OCI-LY1 (cell line): ENCODE data around the gene MAPK8IP3.
A peak's percentile ranks its signal among the peaks of the same experiment; 100 is the strongest.
"Not testable (repeated sequence)": the region's sequence is repeated elsewhere in the genome, so short reads cannot be mapped to it uniquely, and the experiment has no call there.

Experiments used
- H2AFZ ChIP-seq: fragments of 200-600 bp; sonication (generic), shearing (Covaris generic); 2 replicates; pipeline ENCODE4 v1.6.0; 2014; ENCODE audit warnings: antibody characterized with exemption, mild to moderate bottlenecking, low read length
- H3F3A ChIP-seq: fragments of 200-600 bp; sonication (generic), shearing (Covaris generic); 2 replicates; pipeline ENCODE4 v1.6.0; 2014; ENCODE audit warnings: mild to moderate bottlenecking, antibody characterized with exemption, low read length, moderate library complexity; ENCODE audit not compliant: insufficient read depth
- H3K27ac ChIP-seq: fragments of 200-600 bp; sonication (generic); 2 replicates; pipeline ENCODE4 v1.5.1; 2014; ENCODE audit warnings: low read length, mixed run types, mild to moderate bottlenecking, low read depth; ENCODE audit not compliant: poor library complexity, severe bottlenecking
- H3K27me3 ChIP-seq: fragments of 200-600 bp; sonication (generic); 2 replicates; pipeline ENCODE4 v1.6.0; 2014; ENCODE audit warnings: antibody characterized with exemption, mild to moderate bottlenecking, low read length, moderate library complexity; ENCODE audit not compliant: insufficient read depth
- H3K36me3 ChIP-seq: fragments of 200-600 bp; sonication (generic); 2 replicates; pipeline ENCODE4 v1.6.1; 2014; ENCODE audit warnings: mild to moderate bottlenecking, antibody characterized with exemption, low read length, moderate library complexity, mixed read lengths; ENCODE audit not compliant: insufficient read depth
- H3K4me1 ChIP-seq: fragments of 200-600 bp; sonication (generic); 2 replicates; pipeline ENCODE4 v1.5.1; 2014; ENCODE audit warnings: mild to moderate bottlenecking, low read length, moderate library complexity; ENCODE audit not compliant: insufficient read depth, severe bottlenecking
- H3K4me2 ChIP-seq: fragments of 200-600 bp; sonication (generic), shearing (Covaris generic); 2 replicates; pipeline ENCODE4 v1.6.1; 2014; ENCODE audit warnings: low read length
- H3K4me3 ChIP-seq: fragments of 200-600 bp; sonication (generic); 2 replicates; pipeline ENCODE4 v1.5.1; 2014; ENCODE audit warnings: low read length, low read depth, mild to moderate bottlenecking, mixed read lengths; ENCODE audit not compliant: poor library complexity, severe bottlenecking
- H3K79me2 ChIP-seq: fragments of 200-600 bp; shearing (Covaris generic); 2 replicates; pipeline ENCODE4 v1.6.1; 2016; ENCODE audit warnings: mixed run types, low read length, mixed read lengths; ENCODE audit not compliant: insufficient read depth
- H3K9ac ChIP-seq: fragments of 200-600 bp; sonication (generic), shearing (Covaris generic); 2 replicates; pipeline ENCODE4 v1.6.1; 2014; ENCODE audit warnings: mild to moderate bottlenecking, low read length, mixed read lengths
- H3K9me2 ChIP-seq: fragments of 200-600 bp; sonication (generic), shearing (Covaris generic); 2 replicates; pipeline ENCODE4 v1.6.1; 2014; ENCODE audit warnings: low read depth, mild to moderate bottlenecking, low read length, mixed read lengths
- H3K9me3 ChIP-seq: fragments of 200-600 bp; shearing (Covaris generic); 2 replicates; pipeline ENCODE4 v1.6.1; 2014; ENCODE audit warnings: low read length, mixed read lengths
- H4K20me1 ChIP-seq: fragments of 200-600 bp; sonication (generic), shearing (Covaris generic); 2 replicates; pipeline ENCODE4 v1.6.0; 2016; ENCODE audit warnings: mild to moderate bottlenecking, low read length; ENCODE audit not compliant: insufficient read depth
- CTCF ChIP-seq: fragments of 200-600 bp; sonication (generic), shearing (Covaris generic); IDR thresholded peaks from 2 replicates; pipeline ENCODE4 v1.5.1; 2017; ENCODE audit warnings: mild to moderate bottlenecking, antibody characterized with exemption, low read length, moderate library complexity, mixed read lengths
- EZH2 ChIP-seq: fragments of 200-600 bp; sonication (generic), shearing (Covaris generic); IDR thresholded peaks from 2 replicates; pipeline ENCODE4 v1.8.0; 2017; ENCODE audit warnings: borderline replicate concordance, mixed run types, mild to moderate bottlenecking, antibody characterized with exemption, low read length, moderate library complexity, mixed read lengths

MAPK8IP3 gene

GRCh38 chr16:1715220-1715619 lies 9.2 kb downstream of the MAPK8IP3 start:
- Histone ChIP-seq H3K36me3 (peaks cover 11% of the 10 kb centered on the region; the same call in 1 of the 2 replicates), H3K9me2 (no peaks in the 10 kb centered on the region), H3K4me3 (no peak overlapping the region), H4K20me1 (no peaks in the 10 kb centered on the region), H3K4me1 (peaks cover 78% of the 10 kb centered on the region), H2AFZ (no peak overlapping the region), H3K27me3 (no peaks in the 10 kb centered on the region), H3K9ac (no peak overlapping the region), H3K4me2 (no peak overlapping the region; the same call in 1 of the 2 replicates), H3K79me2 (peaks cover 27% of the 10 kb centered on the region), H3F3A (0 out of 2 replicates have a peak, but pooled peaks cover 8% of the 10 kb centered on the region), H3K9me3 (no peaks in the 10 kb centered on the region), H3K27ac (peak overlapping the region; percentile 96)
- TF ChIP-seq EZH2 (no peak), CTCF (no peak)

GRCh38 chr16:1718236-1718635 lies 12.2 kb downstream of the MAPK8IP3 start:
- H3K4me2 ChIP-seq, H4K20me1 ChIP-seq, H3K9me2 ChIP-seq, H3K27me3 ChIP-seq, H3K9me3 ChIP-seq, H3K4me3 ChIP-seq, H2AFZ ChIP-seq, H3K9ac ChIP-seq, H3F3A ChIP-seq: not testable (repeated sequence)
- peaks cover 11% of the 10 kb centered on the region; the same call in 1 of the 2 replicates for H3K36me3 ChIP-seq
- H3K27ac ChIP-seq: peak overlapping the region; percentile 76
- peaks cover 19% of the 10 kb centered on the region for H3K79me2 ChIP-seq
- peaks cover 65% of the 10 kb centered on the region for H3K4me1 ChIP-seq

- not testable (repeated sequence) for H4K20me1 ChIP-seq, H3F3A ChIP-seq
- H3K79me2 ChIP-seq: peaks cover 21% of the 10 kb centered on the region
Observed at GRCh38 chr16:1719559-1720229, 13.7 kb downstream of the MAPK8IP3 start.

GRCh38 chr16:1721372-1721771 lies 15.4 kb downstream of the MAPK8IP3 start:
- Histone ChIP-seq H3K4me1 (peaks cover 51% of the 10 kb centered on the region), H3K79me2 (peaks cover 9% of the 10 kb centered on the region), H3K27me3 (no peaks in the 10 kb centered on the region), H2AFZ (no peak overlapping the region), H3F3A (0 out of 2 replicates have a peak, but pooled peaks cover 2% of the 10 kb centered on the region), H3K9me3 (no peaks in the 10 kb centered on the region), H3K27ac (peak overlapping the region; percentile 76), H3K9me2 (no peaks in the 10 kb centered on the region), H3K36me3 (peaks cover 18% of the 10 kb centered on the region), H3K4me2 (no peak overlapping the region), H3K9ac (no peak overlapping the region), H3K4me3 (no peak overlapping the region), H4K20me1 (no peaks in the 10 kb centered on the region)
- TF ChIP-seq CTCF (no peak), EZH2 (no peak)

More at GRCh38 chr16:1719559-1720229, 13.7 kb downstream of the MAPK8IP3 start:
- H3K27ac ChIP-seq: peak overlapping the region; percentile 76
- H3K4me3 ChIP-seq, H3K9ac ChIP-seq, H2AFZ ChIP-seq, H3K9me3 ChIP-seq, H3K9me2 ChIP-seq, H3K27me3 ChIP-seq, H3K4me2 ChIP-seq: not testable (repeated sequence)
- H3K4me1 ChIP-seq: peaks cover 57% of the 10 kb centered on the region
- peaks cover 20% of the 10 kb centered on the region; the same call in 1 of the 2 replicates for H3K36me3 ChIP-seq
